Adrenal gland (tissue), 12 donors: ENCODE results near the gene FBXO24. TPM values are rescaled to one million over a fixed set of nuclear protein-coding genes. Genes with fewer than 3 reads are reported as not detected.
A peak's percentile ranks its signal among the peaks of the same experiment; 100 is the strongest.

Experiments used
- DNase-seq, 7 donors: peaks; one replicate each; pipeline ENCODE4 v3.0.0-alpha.2; 2019 to 2020
- H3K27ac ChIP-seq, 5 donors: fragments of 200-600 bp; sonication (generic) in 4 of 5; 1 replicate in 3 of 5; 2 replicates in 2 of 5; pipeline versions ENCODE4 v1.5.1 to v1.8.0; 2016 to 2020; ENCODE audit warnings: mild to moderate bottlenecking in 1 of 5
- H3K27me3 ChIP-seq: fragments of 200-600 bp; 2 replicates; pipeline ENCODE4 v1.8.0; 2021
- H3K36me3 ChIP-seq, 2 donors: fragments of 200-600 bp; replicated peaks in 1 of 2; 1 replicate in 1 of 2; 2 replicates in 1 of 2; pipeline versions ENCODE4 v1.5.1 to v1.8.0; 2018 to 2022
- H3K4me1 ChIP-seq, 2 donors: fragments of 200-600 bp; replicated peaks in 1 of 2; 1 replicate in 1 of 2; 2 replicates in 1 of 2; pipeline versions ENCODE4 v1.5.1 to v1.8.0; 2018 to 2021
- H3K4me3 ChIP-seq, 4 donors: fragments of 200-600 bp; sonication (generic) in 3 of 4; one replicate each; pipeline ENCODE4 v1.5.1; 2016 to 2018
- H3K9me3 ChIP-seq, 3 donors: fragments of 200-600 bp; sonication (generic) in 1 of 3; replicated peaks in 1 of 3; 1 replicate in 2 of 3; 2 replicates in 1 of 3; pipeline versions ENCODE4 v1.5.1 to v1.8.0; 2016 to 2021
- CTCF ChIP-seq, 6 experiments: fragments of 450-650 bp in 4 of 6; fragments of 200-600 bp in 2 of 6; sonication (generic) in 1 of 6; IDR thresholded peaks; 1 replicate in 5 of 6; 2 replicates in 1 of 6; pipeline versions ENCODE4 v1.5.1 to v1.8.0; 2016 to 2021; ENCODE audit warnings: antibody characterized with exemption in 6 of 6, mild to moderate bottlenecking in 2 of 6, moderate library complexity in 1 of 6
- POLR2A ChIP-seq, 2 donors: fragments of 450-650 bp; IDR thresholded peaks; one replicate each; pipeline ENCODE4 v1.6.1; 2017; ENCODE audit warnings: antibody characterized with exemption in 2 of 2, mild to moderate bottlenecking in 2 of 2, moderate library complexity in 1 of 2
- WGBS, 4 donors: extraction: QIAGEN DNeasy Blood & Tissue Kit in 2 of 4; methylation state at CpG; one replicate each; pipeline versions ENCODE4 v1.1.5 to v1.1.7; 2013 to 2017; 5-methylcytosine and 5-hydroxymethylcytosine counted together
- intact Hi-C, 2 donors: fragments of 100-400 bp; cut with DNase I; formaldehyde crosslinking; loops; one replicate each; pipeline versions ENCODE4 v1.14.1 to v1.15.0; 2022 to 2023
- polyA plus RNA-seq, 3 donors: library from polyadenylated mRNA; stranded (reverse); fragments of 200-250 nt in 2 of 3; fragments of 350-450 nt in 1 of 3; fragmentation: Illumina TruSeq in 1 of 3; extraction: RNeasy Lipid Tissue Mini Kit (QIAGEN cat#74804) in 1 of 3; gene quantifications; one replicate each; pipeline ENCODE4 v1.2.3, GENCODE V29; 2013 to 2014
- total RNA-seq, 9 donors: library from RNA; depleted of rRNA in 4 of 9; stranded (reverse); fragments of >200 nt in 4 of 9; fragments of 120-200 nt in 1 of 9; fragmentation: NEBNext Ultra II Directional in 1 of 9; extraction: Animal tissue kit (Norgen Biotek cat#: 25700) in 1 of 9; gene quantifications; one replicate each; pipeline versions ENCODE4 v1.1.0 to v1.2.4, GENCODE V29; 2013 to 2023
- donor health status: healthy with polysubstance abuse.
- donor health status: Bipolar disorder and iron deficiency.
- donor health status: DM: yes; HTN: yes; CAD: no.
- donor health status: DM: no; HTN: no; CAD: no.
- donor health status: DM: no; HTN: no; CAD: no.
- donor health status: DM: yes; HTN: yes; CAD: no.

Gene FBXO24
- total and polyA plus RNA-seq, 12 donors = 0.16 to 2.8 (median 0.89) TPM; not detected in 2

- no peak overlapping the region for H3K27ac ChIP-seq
- intact Hi-C loops = loop anchor here in 1 of 2 donors (5.0 kb wide), 1 partner anchor 114 kb away; no protein-coding TSS in a partner anchor
- TF ChIP-seq CTCF (IDR thresholded peaks at IDR 0.05) = no peak
- no peak for TF ChIP-seq POLR2A (IDR thresholded peaks at IDR 0.05)
- H3K4me1 ChIP-seq = peaks cover 23 to 24% of the 10 kb centered on the region in 2 donors
- H3K9me3 ChIP-seq = no peaks in the 10 kb centered on the region
- WGBS, 4 donors = 77 to 100% (median 92%) methylated on average over 3 to 30 of the region's 30 CpGs
- peak in 2 of 7 donors; percentile 42 to 53 for DNase-seq
- peaks cover 0 to 43% of the 10 kb centered on the region in 2 donors for H3K36me3 ChIP-seq
- H3K27me3 ChIP-seq = no peaks in the 10 kb centered on the region
- H3K4me3 ChIP-seq = no peak overlapping the region
Observed at GRCh38 chr7:100572949-100573675, 13.0 kb upstream of the FBXO24 start.

- Histone ChIP-seq H3K36me3 (peaks cover 0 to 50% of the 10 kb centered on the region in 2 donors), H3K4me1 (peaks cover 16 to 17% of the 10 kb centered on the region in 2 donors), H3K27ac (peak within 1 kb of the TSS in 2 of 5 donors; percentile 32 to 38), H3K9me3 (no peaks in the 10 kb centered on the region), H3K4me3 (no peak within 1 kb of the TSS), H3K27me3 (no peaks in the 10 kb centered on the region)
- no peak for TF ChIP-seq POLR2A (IDR thresholded peaks at IDR 0.05)
- peak in 1 of 6 experiments; percentile 30 for TF ChIP-seq CTCF (IDR thresholded peaks at IDR 0.05)
- intact Hi-C loops = loop anchor here in 1 of 2 donors (5.0 kb wide), 1 partner anchor 113 kb away; no protein-coding TSS in a partner anchor
- 87 to 92% (median 90%) methylated on average over 17 to 70 of the region's 70 CpGs for WGBS, 4 donors
- DNase-seq = peak in 2 of 7 donors; percentile 41 to 55
Observed at GRCh38 chr7:100573691-100574361, 12.3 kb upstream of the FBXO24 start, which contains the start of gene SAP25. Gene SAP25, minus strand, starts transcription at chr7:100573900. Its CDS starts 158 bp downstream, at chr7:100573742.

GRCh38 chr7:100574362-100575205 lies 11.5 kb upstream of the FBXO24 start:
- H3K27ac ChIP-seq = peak overlapping the region in 2 of 5 donors; percentile 32 to 38
- intact Hi-C loops = loop anchor here in 1 of 2 donors (5.0 kb wide), 1 partner anchor 113 kb away; no protein-coding TSS in a partner anchor
- TF ChIP-seq CTCF (IDR thresholded peaks at IDR 0.05) (no peak), POLR2A (IDR thresholded peaks at IDR 0.05) (no peak)
- H3K4me1 ChIP-seq = peaks cover 9 to 10% of the 10 kb centered on the region in 2 donors
- peak in 2 of 7 donors; percentile 50 to 62 for DNase-seq
- no peak overlapping the region for H3K4me3 ChIP-seq
- 91 to 95% (median 93%) methylated on average over 31 to 44 of the region's 44 CpGs for WGBS, 4 donors
- no peaks in the 10 kb centered on the region for H3K9me3 ChIP-seq
- H3K27me3 ChIP-seq = no peaks in the 10 kb centered on the region
- H3K36me3 ChIP-seq = peaks cover 0 to 57% of the 10 kb centered on the region in 2 donors
